ENCODE data around the gene TDRD7.

DNA sequence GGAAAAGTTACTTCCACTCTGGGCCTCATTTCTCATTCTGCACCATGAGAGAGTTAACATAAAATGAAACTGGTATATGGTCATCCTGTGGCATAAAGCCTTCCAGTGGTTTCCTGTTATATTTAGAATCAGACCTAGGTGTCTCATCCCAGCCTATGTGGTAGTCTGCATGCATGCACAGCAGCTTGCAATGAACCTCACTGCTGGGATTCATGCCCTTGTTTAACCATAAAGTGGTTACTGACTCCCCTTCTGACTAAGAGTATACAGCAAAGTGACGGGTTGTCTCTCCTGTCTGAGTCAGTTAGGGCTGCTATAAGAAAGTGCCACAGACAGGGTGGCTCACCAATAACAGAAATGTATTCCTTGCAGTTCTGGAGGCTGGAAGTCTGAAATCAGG, 14.7 kb upstream of the TDRD7 start:
- TF ChIP-seq, protein P1, sequence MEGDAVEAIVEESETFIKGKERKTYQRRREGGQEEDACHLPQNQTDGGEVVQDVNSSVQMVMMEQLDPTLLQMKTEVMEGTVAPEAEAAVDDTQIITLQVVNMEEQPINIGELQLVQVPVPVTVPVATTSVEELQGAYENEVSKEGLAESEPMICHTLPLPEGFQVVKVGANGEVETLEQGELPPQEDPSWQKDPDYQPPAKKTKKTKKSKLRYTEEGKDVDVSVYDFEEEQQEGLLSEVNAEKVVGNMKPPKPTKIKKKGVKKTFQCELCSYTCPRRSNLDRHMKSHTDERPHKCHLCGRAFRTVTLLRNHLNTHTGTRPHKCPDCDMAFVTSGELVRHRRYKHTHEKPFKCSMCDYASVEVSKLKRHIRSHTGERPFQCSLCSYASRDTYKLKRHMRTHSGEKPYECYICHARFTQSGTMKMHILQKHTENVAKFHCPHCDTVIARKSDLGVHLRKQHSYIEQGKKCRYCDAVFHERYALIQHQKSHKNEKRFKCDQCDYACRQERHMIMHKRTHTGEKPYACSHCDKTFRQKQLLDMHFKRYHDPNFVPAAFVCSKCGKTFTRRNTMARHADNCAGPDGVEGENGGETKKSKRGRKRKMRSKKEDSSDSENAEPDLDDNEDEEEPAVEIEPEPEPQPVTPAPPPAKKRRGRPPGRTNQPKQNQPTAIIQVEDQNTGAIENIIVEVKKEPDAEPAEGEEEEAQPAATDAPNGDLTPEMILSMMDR (IDR thresholded peaks at IDR 0.05), result no peak
- no peak for TF ChIP-seq POLR2A (IDR thresholded peaks at IDR 0.05)
